SU-DHL-6 (cell line): ENCODE results near the gene TSHB.

ENCODE experiments used
- EZH2phosphoT487 ChIP-seq: fragments of 200-600 bp; sonication (generic), shearing (Covaris generic); conservative IDR thresholded peaks from 2 replicates; pipeline ENCODE4 v1.6.1; 2018; ENCODE audit warnings: mild to moderate bottlenecking, antibody characterized with exemption, low read length, moderate library complexity, mixed read lengths
- TF ChIP-seq, protein P1 (sequence below): fragments of 200-600 bp; sonication (generic); IDR thresholded peaks from one replicate; pipeline ENCODE4 v1.5.1; 2017; ENCODE audit warnings: antibody characterized with exemption, mild to moderate bottlenecking, low read length, moderate library complexity; ENCODE audit not compliant: insufficient read depth, poor library complexity, severe bottlenecking

DNA sequence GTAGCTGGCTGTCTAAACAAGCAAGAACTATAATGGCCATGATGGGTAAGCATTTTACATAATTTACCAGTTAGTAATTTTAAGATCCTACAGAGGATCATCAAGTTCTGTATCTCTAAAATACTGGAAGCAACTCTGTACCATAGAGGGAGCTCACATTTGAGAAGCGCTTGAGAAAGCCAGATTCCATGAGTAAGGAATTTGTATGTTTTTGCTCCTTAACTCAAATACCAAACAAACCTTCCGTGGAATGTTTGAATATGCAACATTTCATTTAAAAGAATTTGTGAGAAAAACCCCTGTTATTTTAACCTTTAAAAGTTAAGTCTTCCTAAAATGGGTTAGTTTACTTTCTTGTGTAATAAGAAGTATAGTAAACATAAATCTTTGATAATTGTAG, 2.0 kb downstream of the TSHB start:
- TF ChIP-seq, protein P1, sequence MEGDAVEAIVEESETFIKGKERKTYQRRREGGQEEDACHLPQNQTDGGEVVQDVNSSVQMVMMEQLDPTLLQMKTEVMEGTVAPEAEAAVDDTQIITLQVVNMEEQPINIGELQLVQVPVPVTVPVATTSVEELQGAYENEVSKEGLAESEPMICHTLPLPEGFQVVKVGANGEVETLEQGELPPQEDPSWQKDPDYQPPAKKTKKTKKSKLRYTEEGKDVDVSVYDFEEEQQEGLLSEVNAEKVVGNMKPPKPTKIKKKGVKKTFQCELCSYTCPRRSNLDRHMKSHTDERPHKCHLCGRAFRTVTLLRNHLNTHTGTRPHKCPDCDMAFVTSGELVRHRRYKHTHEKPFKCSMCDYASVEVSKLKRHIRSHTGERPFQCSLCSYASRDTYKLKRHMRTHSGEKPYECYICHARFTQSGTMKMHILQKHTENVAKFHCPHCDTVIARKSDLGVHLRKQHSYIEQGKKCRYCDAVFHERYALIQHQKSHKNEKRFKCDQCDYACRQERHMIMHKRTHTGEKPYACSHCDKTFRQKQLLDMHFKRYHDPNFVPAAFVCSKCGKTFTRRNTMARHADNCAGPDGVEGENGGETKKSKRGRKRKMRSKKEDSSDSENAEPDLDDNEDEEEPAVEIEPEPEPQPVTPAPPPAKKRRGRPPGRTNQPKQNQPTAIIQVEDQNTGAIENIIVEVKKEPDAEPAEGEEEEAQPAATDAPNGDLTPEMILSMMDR = no peak
- TF ChIP-seq EZH2phosphoT487 = no peak
